NCI-H1048 (cell line): ENCODE results near the gene BEND7.
"Not testable (repeated sequence)": the region's sequence is repeated elsewhere in the genome, so short reads cannot be mapped to it uniquely, and the experiment has no call there.

Source experiments
- DNase-seq: peaks from one replicate; lab custom pipeline; 2025; lab: John Stamatoyannopoulos, UW

BEND7 gene

GRCh38 chr10:13528875-13529713 lies at the start of gene BEND7:
Gene BEND7 (minus strand): TSS chr10:13529014. CDS start chr10:13528533, 481 bp downstream.
- no peak for DNase-seq

GRCh38 chr10:13573960-13574359 lies 45.1 kb upstream of the BEND7 start:
- no peak for DNase-seq

GRCh38 chr10:13571541-13571940 lies 42.7 kb upstream of the BEND7 start:
- DNase-seq: no peak

GRCh38 chr10:13567030-13567429 lies 38.2 kb upstream of the BEND7 start:
- no peak for DNase-seq

- no peak for DNase-seq
These were observed 35.8 kb upstream of the BEND7 start for GRCh38 chr10:13564576-13564975.

GRCh38 chr10:13563481-13564445 lies 34.9 kb upstream of the BEND7 start:
- no peak for DNase-seq

- DNase-seq: no peak
These were observed 31.8 kb upstream of the BEND7 start for GRCh38 chr10:13560597-13560996.

- DNase-seq: no peak
These were observed 30.4 kb upstream of the BEND7 start for GRCh38 chr10:13559124-13559700.

- no peak for DNase-seq
These were observed 27.2 kb upstream of the BEND7 start for GRCh38 chr10:13555884-13556510.

GRCh38 chr10:13550802-13551201 lies 22.0 kb upstream of the BEND7 start:
- no peak for DNase-seq

GRCh38 chr10:13542533-13542932 lies 13.7 kb upstream of the BEND7 start:
- DNase-seq: no peak

GRCh38 chr10:13537985-13538384 lies 9.2 kb upstream of the BEND7 start:
- not testable (repeated sequence) for DNase-seq

- DNase-seq: peak; percentile 21
These were observed 8.0 kb upstream of the BEND7 start for GRCh38 chr10:13536674-13537366.

GRCh38 chr10:13535346-13535745 lies 6.5 kb upstream of the BEND7 start:
- DNase-seq: no peak

- DNase-seq: no peak
These were observed 830 bp upstream of the BEND7 start for GRCh38 chr10:13529714-13529973.

- DNase-seq: no peak
These were observed 515 bp downstream of the BEND7 start for GRCh38 chr10:13528123-13528874.

GRCh38 chr10:13527864-13528122 lies 1.0 kb downstream of the BEND7 start:
- no peak for DNase-seq

GRCh38 chr10:13526948-13527863 lies 1.6 kb downstream of the BEND7 start:
- DNase-seq: no peak

GRCh38 chr10:13525663-13526062 lies 3.2 kb downstream of the BEND7 start:
- DNase-seq: no peak

- no peak for DNase-seq
These were observed 7.8 kb downstream of the BEND7 start for GRCh38 chr10:13521026-13521425.
